KMS-11 (cell line): ENCODE results near the gene SPINDOC.

Source experiments
- H2AFZ ChIP-seq: fragments of 200-600 bp; sonication (generic); 2 replicates; pipeline ENCODE4 v1.6.1; 2016; ENCODE audit warnings: antibody characterized with exemption, mixed run types, low read depth
- H3K27ac ChIP-seq: fragments of 200-600 bp; sonication (generic); 2 replicates; pipeline ENCODE4 v1.6.1; 2016; ENCODE audit warnings: mild to moderate bottlenecking, mixed run types
- H3K27me3 ChIP-seq: fragments of 200-600 bp; sonication (generic); 2 replicates; pipeline ENCODE4 v1.6.1; 2017; ENCODE audit warnings: mild to moderate bottlenecking, low read depth, mixed run types, moderate library complexity; ENCODE audit not compliant: insufficient read depth
- H3K36me3 ChIP-seq: fragments of 200-600 bp; sonication (generic); 2 replicates; pipeline ENCODE4 v1.6.1; 2017; ENCODE audit warnings: mild to moderate bottlenecking, mixed run types; ENCODE audit not compliant: insufficient read depth
- H3K4me1 ChIP-seq: fragments of 200-600 bp; sonication (generic); 2 replicates; pipeline ENCODE4 v1.6.1; 2016; ENCODE audit warnings: mild to moderate bottlenecking, low read depth, mixed run types; ENCODE audit not compliant: poor library complexity, severe bottlenecking
- H3K4me2 ChIP-seq: fragments of 200-600 bp; sonication (generic); 2 replicates; pipeline ENCODE4 v1.7.0; 2016; ENCODE audit warnings: mild to moderate bottlenecking, mixed run types
- H3K4me3 ChIP-seq: fragments of 200-600 bp; sonication (generic); IDR thresholded peaks from 2 replicates; pipeline ENCODE4 v1.6.1; 2017; ENCODE audit warnings: low read depth, low read length, mixed read lengths; ENCODE audit not compliant: insufficient read depth
- H3K79me2 ChIP-seq: fragments of 200-600 bp; sonication (generic); 2 replicates; pipeline ENCODE4 v1.6.1; 2016; ENCODE audit warnings: low read depth, mixed run types; ENCODE audit not compliant: insufficient read depth
- H3K9ac ChIP-seq: fragments of 200-600 bp; sonication (generic); 2 replicates; pipeline ENCODE4 v1.6.1; 2016; ENCODE audit warnings: mild to moderate bottlenecking, mixed run types
- H4K20me1 ChIP-seq: fragments of 200-600 bp; sonication (generic); 2 replicates; pipeline ENCODE4 v1.6.1; 2016; ENCODE audit warnings: mild to moderate bottlenecking, mixed run types; ENCODE audit not compliant: insufficient read depth
- TF ChIP-seq, protein P1 (sequence below): fragments of 200-600 bp; sonication (generic); conservative IDR thresholded peaks from 2 replicates; pipeline ENCODE4 v1.6.1; 2017; ENCODE audit warnings: low read depth, mild to moderate bottlenecking, antibody characterized with exemption, low read length, moderate library complexity, mixed read lengths

The SPINDOC gene

DNA sequence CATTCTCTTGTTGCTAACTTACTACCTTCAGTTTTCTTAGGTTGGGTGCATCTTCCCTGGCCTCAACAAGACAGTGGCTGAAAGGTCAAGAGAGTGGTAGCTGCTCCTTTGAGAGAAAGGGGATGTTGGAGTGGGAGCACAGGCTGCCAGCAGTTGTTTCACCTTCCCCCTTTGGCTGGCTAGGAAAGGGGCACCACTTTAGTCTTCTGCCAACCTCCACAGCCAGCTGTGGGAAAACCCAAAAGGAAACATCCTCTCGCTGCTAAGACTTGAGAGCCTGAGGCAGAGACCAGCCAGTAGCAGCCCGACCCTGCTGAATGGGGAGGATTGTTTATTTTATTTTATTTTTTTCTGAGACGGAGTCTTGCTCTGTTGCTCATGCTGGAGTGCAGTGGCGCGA is 60.1 kb downstream of the SPINDOC start:
- Histone ChIP-seq H3K4me2 (no peak overlapping the region), H3K4me3 (no peak overlapping the region), H4K20me1 (peaks cover 13% of the 10 kb centered on the region; the same call in 1 of the 2 replicates), H3K36me3 (no peaks in the 10 kb centered on the region), H3K79me2 (peaks cover 73% of the 10 kb centered on the region), H3K27me3 (no peaks in the 10 kb centered on the region), H2AFZ (no peak overlapping the region), H3K27ac (no peak overlapping the region), H3K9ac (no peak overlapping the region), H3K4me1 (peaks cover 48% of the 10 kb centered on the region)
- TF ChIP-seq, protein P1, sequence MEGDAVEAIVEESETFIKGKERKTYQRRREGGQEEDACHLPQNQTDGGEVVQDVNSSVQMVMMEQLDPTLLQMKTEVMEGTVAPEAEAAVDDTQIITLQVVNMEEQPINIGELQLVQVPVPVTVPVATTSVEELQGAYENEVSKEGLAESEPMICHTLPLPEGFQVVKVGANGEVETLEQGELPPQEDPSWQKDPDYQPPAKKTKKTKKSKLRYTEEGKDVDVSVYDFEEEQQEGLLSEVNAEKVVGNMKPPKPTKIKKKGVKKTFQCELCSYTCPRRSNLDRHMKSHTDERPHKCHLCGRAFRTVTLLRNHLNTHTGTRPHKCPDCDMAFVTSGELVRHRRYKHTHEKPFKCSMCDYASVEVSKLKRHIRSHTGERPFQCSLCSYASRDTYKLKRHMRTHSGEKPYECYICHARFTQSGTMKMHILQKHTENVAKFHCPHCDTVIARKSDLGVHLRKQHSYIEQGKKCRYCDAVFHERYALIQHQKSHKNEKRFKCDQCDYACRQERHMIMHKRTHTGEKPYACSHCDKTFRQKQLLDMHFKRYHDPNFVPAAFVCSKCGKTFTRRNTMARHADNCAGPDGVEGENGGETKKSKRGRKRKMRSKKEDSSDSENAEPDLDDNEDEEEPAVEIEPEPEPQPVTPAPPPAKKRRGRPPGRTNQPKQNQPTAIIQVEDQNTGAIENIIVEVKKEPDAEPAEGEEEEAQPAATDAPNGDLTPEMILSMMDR = no peak

DNA sequence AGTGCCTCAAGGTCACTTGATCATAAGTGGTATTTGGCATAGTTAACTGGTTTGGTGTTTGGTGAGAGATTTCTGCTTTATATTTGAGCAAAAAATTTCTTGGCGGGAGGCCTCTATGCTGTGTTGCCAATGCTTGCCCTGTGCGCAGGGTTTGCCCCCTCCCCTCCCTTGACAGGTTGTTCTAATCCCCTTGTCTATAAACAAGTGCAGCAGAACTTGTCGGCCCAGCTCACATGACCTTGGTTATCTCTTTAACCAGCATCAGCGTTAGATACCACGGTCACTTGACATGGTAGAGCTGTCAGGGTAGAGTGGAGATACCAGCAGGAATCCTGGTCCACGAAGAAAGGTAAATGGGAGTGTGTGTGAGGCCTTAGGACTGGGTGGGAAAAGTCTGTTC is 61.3 kb downstream of the SPINDOC start:
- Histone ChIP-seq H4K20me1 (peaks cover 9% of the 10 kb centered on the region; the same call in 1 of the 2 replicates), H3K4me1 (peaks cover 36% of the 10 kb centered on the region), H3K4me3 (no peak overlapping the region), H3K27me3 (no peaks in the 10 kb centered on the region), H2AFZ (no peak overlapping the region), H3K4me2 (no peak overlapping the region), H3K36me3 (no peaks in the 10 kb centered on the region), H3K79me2 (peaks cover 69% of the 10 kb centered on the region; the same call in 1 of the 2 replicates), H3K9ac (no peak overlapping the region), H3K27ac (no peak overlapping the region)
- TF ChIP-seq, protein P1 = no peak

DNA sequence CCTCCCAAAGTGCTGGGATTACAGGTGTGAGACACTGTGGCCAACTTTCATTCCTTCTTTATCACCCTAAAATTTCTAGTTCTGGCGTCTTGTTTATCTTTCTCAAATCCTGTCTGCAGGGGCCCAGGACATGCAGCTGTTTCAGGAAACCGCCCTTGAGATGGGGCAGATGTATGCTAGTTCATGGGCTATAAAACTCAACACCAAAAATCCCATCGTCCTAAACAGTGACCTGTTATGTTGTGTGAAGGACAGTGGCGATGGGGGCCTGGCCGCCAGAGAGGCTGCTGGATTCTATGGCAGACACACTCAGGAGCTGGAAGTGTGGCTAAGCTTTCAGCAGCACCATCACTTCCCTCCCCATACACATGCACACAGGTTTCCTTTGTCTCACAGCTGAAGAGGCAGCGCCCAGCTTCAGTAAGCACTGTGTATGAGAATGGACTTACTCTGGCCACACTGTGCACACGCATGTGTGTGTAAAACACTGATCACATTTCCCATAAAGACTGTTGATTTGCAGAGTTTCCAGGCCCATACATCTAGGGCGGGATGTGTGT is 62.3 kb downstream of the SPINDOC start:
- H3K4me2 ChIP-seq = no peak overlapping the region
- H3K4me3 ChIP-seq = no peak overlapping the region
- H3K36me3 ChIP-seq = no peaks in the 10 kb centered on the region
- H3K27ac ChIP-seq = no peak overlapping the region
- H2AFZ ChIP-seq = no peak overlapping the region
- H3K79me2 ChIP-seq = peaks cover 58% of the 10 kb centered on the region; the same call in 1 of the 2 replicates
- TF ChIP-seq, protein P1 = no peak
- H3K27me3 ChIP-seq = no peaks in the 10 kb centered on the region
- H3K9ac ChIP-seq = no peak overlapping the region
- H3K4me1 ChIP-seq = peaks cover 25% of the 10 kb centered on the region
- peaks cover 5% of the 10 kb centered on the region; the same call in 1 of the 2 replicates for H4K20me1 ChIP-seq

DNA sequence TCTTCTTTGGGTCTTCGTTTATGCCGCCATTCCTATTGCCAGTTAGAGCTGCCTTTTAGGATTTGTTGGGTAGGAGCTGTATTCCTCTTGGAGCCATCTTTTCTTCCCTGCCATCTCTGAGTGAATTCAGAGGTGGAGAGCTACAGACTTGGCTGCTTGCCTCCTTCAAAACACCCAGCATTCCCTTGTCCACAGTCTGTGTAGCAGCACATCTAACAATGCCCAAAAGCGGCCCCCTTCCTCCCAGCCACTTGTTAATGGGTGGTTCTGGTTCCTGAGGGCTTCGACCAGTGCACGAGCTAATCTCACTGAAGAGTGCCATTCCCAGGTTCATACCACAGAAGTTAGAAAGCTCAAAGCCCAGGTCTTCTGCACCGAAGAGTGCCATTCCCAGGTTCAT is 63.4 kb downstream of the SPINDOC start:
- Histone ChIP-seq H2AFZ (no peak overlapping the region), H3K4me3 (no peak overlapping the region), H3K27me3 (no peaks in the 10 kb centered on the region), H4K20me1 (0 out of 2 replicates have a peak, but pooled peaks cover 3% of the 10 kb centered on the region), H3K36me3 (no peaks in the 10 kb centered on the region), H3K27ac (no peak overlapping the region), H3K4me2 (no peak overlapping the region), H3K9ac (no peak overlapping the region), H3K4me1 (peaks cover 17% of the 10 kb centered on the region), H3K79me2 (peaks cover 50% of the 10 kb centered on the region; the same call in 1 of the 2 replicates)
- TF ChIP-seq, protein P1 = no peak
